IPS-NIHi7 (cell line): ENCODE measurements around the gene SRPRA.
"Not testable (repeated sequence)": the region's sequence is repeated elsewhere in the genome, so short reads cannot be mapped to it uniquely, and the experiment has no call there.

Experiments used
- DNase-seq: peaks from one replicate; pipeline ENCODE4 v3.0.0; 2012; ENCODE audit warnings: mixed read lengths; ENCODE audit errors: extremely low spot score

SRPRA gene

DNA sequence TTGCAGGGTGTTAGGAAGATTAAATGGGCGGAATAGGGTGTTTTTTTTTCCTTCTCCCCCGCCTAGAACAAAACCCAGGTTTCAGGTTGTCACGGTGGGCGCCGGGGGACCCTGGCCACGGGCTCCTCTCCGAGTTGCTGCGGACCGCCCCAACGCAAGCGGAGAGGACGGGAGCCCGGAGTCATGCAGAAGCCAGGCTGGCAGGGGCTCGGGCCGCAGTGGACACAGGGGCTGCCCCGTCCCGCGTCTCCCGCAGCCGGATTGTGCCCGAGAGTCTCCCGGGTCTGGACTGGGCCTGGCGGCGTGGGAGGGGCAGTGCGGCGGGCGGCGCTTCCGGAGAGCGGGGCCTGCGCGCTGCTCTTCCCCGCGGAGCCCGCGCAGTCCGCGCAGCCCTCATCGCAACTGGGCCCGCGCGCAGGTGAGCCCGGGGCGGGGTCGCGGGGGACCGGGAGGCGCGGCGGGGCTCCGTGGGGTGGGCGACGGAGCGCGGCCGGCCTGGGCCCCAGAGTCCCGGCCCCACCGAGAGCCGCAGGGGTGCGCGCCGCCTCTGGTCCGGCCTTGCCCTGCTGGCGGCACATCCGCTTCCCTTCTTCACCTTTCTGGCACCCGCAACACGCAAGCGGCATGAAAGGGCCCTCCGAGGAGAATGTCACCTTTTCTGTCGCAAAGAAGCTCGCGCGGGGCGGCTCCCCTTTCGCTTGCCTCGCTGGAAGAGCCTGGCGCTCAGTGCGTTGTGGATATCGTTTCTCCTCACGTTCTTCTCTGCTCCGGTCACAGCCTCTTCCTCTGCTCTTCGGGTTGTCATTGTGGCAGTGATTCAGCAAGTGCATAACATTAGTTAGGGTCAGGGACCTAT is 14.3 kb upstream of the SRPRA start, which contains the start of gene TIRAP:
Gene TIRAP (plus strand): TSS at position 358 of the 856 bp plus-strand sequence. CDS start 7,802 bp downstream, outside the sequence.
- peak; percentile 60 for DNase-seq

DNA sequence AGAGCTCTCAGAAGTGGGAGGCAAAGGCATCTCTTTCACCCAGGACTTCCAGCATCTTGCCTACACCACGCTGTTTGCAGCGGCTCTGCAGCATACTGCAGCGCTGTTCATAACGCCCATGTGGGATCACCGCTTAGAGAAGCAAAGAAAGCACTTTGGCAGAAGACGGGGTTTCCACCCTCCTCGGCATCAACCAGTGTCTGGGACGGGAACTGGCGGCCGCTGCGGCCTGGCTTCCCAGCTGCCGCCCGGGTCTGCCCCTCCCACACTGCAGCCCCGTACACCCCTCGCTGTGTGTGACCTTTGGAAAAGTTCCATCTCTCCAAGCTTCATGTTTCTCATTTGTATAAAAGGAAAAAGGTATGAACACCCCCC is 13.7 kb upstream of the SRPRA start:
- DNase-seq = peak; percentile 71

DNA sequence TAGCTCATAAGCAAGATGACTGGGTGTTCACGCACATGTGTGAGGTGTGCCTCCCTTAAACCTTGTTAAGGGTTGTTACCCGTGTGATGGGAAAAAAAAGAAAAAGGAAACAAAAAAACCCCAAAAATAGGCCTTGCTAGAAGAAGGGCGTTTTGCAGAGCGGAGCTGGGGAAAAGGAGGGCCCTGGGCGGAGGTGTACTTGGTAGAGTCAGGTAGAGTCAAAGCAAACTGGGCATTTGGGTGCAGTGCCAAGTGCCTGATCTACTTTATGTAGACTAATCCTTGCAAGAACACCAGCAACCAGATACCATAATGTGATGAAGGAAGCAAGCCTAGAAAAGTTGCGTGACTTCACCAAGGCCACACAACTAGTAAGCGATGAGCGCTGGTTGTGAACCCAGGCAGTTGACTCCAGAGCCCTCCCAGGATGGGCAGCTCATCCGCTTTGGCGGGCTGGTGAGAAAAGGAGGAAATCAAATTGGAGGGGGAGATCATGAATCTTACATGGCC is 13.0 kb upstream of the SRPRA start:
- no peak for DNase-seq

DNA sequence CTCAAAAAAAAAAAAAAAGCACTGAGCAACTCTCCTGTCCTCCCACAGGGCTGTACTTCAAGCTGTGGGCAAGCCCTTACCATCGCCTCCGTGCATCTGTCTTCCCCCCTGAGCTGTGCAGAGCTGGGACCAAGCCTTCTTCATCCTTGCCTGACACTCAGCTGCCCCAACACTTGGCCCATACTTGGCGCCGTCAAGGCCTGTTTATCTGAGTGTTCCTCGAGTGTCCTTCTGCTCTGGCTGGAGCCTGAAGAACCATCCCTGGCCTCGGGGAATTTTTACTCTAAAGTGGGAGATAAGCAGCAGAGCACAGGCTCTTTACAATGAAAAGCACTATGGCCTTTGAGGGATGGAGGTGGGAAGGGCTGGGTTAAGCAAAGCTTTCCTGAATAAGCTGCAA is 12.6 kb upstream of the SRPRA start:
- no peak for DNase-seq

DNA sequence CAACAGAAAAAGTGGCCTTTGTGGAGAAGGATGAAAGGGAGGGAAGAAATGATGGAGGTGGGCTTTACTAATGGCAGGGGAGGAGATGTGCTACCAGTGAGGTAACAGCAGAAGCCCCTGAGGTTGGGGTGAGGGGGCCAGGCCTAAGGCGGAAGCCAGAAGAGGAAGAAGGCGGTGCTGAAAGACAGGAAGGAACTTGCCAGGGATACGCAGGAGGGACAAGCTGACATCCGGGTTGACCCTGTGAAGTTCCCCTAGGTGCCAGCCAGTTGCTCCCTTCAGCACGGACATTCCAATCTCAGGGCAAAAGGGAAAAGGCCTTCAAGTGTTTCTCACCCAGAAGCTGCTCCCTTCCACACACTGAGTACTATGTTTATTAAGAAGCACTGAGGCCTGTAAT is 11.9 kb upstream of the SRPRA start:
- DNase-seq = no peak

DNA sequence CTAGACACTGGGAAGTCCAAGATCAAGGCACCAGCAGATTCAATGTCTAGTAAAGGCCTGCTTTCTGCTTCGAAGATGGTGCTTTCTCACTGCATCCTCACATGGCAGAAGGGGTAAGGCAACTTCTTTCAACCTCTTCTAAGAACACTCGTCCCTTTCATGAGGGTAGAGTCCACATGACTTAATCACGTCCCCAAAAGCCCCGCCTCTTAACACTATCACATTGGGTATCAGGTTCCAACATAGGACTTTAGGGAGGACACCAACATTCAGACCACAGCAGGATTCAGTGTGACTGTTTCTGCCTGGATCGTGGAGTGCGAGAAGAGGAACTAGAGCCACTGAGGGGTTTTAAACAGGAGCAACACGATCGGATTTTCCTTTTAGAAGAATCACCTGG is 10.5 kb upstream of the SRPRA start:
- DNase-seq = no peak

DNA sequence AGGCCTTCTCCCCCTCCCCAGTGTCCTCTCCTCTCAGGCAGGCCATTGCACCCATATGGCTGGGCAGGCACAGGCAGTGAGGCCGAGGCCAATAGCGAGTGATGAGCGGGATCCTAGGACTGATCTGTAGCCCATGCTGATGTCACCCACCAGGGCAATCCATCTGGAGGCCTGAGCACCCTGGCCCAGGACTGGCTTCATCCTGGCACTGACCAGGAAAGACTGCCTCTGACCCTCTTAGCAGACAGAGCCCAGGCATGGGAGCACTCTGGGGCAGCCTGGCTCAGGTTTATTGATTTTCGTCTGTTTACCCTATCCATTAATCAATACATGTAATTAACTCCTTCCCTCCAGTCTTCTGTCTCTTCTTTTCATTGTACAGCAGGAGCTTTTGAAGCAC is 9.1 kb upstream of the SRPRA start:
- DNase-seq = no peak

DNA sequence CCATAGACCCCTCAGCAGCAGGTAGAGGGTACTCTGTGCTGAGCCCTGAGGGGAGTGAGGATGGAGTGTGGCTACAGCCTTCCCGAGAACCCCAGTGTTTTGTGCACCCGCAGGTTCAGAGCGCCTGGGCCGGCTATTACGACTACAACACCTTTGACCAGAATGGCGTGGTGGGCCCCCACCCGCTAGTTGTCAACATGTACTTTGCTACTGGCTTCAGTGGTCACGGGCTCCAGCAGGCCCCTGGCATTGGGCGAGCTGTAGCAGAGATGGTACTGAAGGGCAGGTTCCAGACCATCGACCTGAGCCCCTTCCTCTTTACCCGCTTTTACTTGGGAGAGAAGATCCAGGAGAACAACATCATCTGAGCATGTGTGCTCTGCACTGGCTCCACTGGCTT is 8.6 kb upstream of the SRPRA start:
- DNase-seq = no peak

DNA sequence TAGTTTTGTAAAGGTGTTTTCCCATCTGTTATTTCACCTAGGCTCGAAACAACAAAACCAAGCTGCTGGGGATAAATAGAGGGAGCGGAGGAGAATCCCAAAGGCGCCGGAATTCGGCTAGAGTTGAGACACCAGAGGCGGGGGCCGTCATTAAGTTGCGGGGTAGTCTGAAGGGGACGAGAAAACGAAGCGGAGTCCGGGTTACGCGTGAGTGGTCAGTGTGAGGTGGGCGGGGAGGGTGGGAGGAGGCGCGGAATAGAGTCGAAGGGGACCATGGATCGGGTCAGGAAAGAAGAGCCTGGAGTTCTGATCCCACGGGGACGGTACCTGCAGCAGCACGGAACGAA is 361 bp downstream of the SRPRA start:
- DNase-seq = peak; percentile 72

DNA sequence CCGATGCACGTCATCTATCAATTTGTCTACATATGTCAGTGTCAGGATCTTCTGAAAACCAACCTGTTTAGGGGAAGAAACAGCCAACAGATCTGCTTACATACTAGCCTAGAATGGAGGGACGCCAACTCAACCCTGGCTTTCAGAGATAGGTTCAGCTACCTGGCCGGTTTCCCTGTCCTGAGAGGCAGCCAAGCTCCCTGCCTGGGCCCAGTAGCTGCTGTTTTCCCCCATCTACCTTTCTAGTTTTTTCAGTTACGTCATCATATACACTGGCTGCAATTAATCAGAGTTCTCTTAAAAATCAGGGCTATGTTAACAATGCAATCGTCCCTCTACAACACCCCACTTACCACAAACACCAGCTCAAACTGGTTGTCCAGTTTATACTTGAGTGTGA is 1.0 kb downstream of the SRPRA start:
- DNase-seq = no peak

DNA sequence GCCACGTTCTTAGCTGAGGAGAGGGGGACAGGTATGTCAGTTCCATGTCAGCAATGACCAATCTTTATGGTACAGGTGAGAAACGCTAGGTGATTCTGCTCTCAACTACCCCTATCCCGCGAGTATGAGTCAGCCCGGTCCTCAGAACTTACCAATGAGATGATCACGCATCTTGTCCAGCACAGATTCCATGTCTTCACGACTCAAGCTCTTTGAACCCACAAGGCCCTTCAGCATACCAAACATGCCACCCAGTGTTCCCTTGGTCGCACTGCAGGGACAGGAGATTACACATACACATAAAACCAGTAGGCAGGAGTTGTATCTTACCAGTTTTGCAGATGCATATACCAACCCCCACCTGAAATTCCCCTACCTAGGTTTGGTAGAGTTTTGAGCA is 2.9 kb downstream of the SRPRA start:
- no peak for DNase-seq

DNA sequence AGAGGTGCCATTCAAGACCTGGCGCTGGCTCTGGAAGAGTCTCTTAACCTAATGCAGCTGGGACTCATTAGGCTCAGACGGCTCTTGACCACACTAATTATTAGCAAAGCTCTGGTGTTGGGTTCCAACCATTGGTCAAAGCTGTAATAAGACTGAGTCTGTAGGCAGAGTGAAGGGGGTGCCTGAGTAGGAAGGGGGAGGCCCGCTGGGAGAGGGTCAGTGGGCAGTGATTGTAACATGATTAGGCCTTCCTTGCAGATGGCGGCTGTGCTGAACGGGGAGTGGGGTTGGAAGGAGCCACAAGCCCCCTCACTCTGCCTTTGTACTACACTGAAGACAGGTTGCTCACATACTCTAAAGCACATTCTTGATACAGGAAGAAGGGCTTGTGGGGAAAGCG is 5.2 kb downstream of the SRPRA start:
- no peak for DNase-seq

DNA sequence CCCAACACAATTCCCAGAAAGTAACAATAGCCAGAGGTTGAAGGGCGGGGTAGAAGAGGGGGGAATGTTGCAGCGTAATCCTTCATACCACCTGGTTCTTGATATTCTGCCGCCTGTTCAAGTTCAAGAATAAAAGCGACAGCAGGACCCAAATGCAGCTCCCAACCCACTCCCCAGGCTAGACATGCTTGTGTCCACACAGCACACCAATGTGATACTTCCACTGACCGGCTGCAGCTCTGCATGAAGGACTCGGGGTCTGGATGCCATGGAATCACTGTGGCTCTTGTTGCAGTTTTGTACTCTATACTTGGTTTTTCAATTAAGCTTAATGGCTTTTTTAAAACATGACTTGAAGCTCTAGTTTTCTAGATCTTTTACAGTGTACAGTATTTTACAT is 6.5 kb downstream of the SRPRA start:
- no peak for DNase-seq

DNA sequence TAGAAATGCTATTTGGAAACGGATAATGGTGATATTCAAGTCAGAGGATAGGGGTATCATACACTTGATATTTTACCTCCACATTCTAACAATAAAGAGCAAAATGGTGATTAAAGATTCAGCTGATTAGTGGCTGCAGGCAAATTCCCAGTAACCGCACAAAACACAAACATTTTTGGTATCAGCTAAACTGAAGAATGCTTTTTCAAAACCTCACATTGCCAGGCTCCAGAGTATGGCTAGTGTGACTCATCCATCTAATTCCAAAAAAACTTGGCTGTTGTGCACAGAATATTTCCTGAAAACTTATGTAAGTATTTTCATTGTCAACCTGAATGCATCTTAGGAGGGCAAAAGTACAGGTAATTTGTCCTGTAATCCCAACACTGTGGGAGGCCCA is 10.9 kb downstream of the SRPRA start:
- no peak for DNase-seq

DNA sequence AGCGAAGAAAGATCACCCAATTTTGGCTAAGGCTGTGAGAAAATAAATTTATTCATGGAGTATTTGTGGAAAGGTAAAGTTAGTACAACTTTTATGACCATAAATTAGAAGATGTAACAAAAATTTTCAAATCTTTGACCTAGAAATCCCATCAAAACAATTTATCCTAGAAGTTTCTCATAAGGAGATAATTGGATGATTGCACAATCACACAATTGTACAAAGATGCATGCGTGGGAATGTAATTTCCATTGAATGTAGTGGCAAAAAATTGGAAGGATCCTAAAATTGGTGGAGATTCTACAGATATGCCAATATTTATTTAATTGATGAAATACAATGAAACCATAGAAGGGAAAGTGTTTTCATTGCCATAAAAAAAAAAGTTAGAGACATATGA is 11.6 kb downstream of the SRPRA start:
- no peak for DNase-seq

DNA sequence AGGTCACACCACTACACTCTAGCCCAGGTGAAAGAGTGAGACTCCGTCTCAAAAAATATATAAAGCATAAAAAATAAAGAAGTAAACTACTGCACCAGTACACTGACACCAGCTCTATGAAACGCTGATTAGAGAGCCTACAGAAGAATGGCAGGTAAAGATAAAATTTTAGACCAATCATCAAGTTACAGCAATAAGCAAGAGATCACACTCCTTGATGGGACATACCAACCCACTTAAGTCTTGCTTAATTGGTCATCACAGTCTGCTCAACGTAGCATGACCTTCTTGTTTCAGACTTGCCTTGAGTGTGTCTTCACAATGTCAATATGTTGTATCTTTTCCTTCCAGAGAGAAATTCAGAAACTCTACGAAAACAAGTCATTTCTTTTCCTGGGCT is 12.5 kb downstream of the SRPRA start:
- DNase-seq = no peak

DNA sequence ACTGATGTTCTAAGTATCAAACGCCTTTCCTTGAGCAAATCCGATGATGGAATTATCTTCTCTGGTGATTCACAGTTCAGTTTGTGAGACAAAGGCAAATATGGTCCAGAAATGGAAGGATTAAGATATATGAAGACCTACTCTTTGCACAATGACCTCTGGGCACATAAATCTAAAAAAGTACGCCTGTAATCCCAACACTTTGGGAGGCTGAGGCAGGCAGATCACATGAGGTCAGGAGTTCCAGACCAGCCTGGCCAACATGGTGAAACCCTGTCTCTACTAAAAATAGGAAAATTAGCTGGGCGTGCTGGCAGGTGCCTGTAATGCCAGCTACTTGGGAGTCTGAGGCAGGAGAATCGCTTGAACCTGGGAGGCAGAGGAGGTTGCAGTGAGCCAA is 13.2 kb downstream of the SRPRA start:
- not testable (repeated sequence) for DNase-seq

DNA sequence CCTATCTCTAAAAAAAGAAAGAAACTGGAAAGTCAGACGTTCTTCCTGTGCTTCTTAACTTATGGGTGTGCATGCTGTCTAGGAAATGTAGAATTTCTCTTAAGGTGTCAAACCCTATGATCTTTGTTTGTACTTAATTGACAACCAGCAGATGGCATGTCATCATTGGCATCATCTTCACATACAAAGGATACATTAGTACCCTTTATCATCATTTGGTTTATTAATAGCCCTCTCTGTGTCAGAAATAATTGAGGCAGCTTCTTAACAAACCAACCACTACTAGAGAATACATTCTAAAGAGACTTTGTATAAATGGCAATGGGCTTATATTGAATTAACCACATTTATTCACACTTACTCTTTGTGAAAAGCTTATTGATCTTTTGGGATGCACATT is 13.9 kb downstream of the SRPRA start:
- no peak for DNase-seq

DNA sequence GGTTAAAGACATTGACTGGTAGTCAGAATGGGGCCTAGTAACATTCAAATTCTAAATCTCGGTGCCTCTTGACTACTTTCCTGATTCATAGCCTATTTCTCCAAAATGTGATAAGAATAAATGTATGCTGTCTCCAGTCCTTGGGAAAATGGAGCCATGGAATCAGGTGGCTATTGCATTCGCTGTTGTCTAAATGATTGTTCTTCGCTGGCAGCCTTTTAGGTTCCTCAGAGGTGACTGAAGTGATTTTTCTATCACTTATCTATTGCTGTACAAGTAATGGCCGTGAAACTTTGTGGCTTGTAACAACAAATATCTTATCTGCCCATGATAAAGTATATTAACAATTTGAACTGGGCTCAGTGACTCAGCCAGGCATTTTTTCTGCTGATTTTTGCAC is 15.4 kb downstream of the SRPRA start:
- no peak for DNase-seq

DNA sequence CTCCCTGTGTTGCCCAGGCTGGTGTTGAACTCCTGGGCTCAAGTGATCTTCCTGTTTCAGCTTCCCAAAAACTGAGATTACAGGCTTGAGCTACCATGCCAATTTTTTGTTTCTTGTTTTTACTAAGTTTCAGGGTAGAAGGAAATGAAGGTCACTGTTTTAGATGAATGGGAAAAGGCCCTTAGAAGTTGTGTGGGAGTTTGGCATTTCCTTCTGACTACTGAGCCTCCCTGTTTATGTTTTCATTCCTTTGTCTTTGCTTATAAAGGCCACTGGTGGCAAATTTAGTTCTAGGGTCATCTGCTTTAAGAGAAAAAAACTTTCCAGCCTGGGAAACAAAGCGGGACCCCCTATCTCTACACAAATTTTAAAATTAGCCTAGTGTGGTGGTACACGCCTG is 22.1 kb downstream of the SRPRA start:
- no peak for DNase-seq

DNA sequence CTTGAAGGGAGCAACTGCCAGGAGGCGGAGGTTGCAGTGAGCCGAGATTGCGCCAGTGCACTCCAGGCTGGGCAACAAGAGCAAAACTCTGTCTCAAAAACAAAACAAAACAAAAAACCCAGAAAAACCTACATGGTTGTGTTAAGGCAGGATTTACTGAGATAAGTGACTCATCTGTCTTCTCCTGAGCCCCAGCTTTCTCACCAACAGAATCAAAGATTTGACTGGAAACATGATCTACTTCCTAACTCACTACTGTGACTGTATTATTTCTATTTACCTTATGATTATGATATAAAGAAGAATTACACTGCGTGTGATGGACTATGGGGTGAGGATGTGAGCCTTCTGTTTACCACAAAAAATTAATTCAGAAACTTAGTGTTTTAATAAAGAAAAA is 35.3 kb downstream of the SRPRA start:
- no peak for DNase-seq

DNA sequence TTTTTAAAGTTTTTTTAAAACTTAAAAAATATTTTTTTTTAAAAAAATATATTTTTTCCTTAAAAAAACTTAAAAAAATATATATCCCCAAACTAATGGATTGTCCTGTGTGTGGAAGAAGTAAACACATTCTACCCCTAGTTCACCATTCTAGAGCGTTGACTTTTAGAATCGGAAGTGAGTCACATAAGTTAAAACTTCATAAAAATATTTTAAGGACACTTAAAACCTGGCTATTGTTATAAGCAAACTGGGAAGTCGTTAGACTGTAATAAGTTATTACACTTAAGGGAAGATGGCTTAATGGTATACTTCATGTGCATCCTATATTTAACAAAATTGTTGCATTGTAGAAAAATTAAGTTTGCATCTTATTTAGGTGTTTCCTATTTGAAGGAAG is 36.0 kb downstream of the SRPRA start:
- DNase-seq = no peak

DNA sequence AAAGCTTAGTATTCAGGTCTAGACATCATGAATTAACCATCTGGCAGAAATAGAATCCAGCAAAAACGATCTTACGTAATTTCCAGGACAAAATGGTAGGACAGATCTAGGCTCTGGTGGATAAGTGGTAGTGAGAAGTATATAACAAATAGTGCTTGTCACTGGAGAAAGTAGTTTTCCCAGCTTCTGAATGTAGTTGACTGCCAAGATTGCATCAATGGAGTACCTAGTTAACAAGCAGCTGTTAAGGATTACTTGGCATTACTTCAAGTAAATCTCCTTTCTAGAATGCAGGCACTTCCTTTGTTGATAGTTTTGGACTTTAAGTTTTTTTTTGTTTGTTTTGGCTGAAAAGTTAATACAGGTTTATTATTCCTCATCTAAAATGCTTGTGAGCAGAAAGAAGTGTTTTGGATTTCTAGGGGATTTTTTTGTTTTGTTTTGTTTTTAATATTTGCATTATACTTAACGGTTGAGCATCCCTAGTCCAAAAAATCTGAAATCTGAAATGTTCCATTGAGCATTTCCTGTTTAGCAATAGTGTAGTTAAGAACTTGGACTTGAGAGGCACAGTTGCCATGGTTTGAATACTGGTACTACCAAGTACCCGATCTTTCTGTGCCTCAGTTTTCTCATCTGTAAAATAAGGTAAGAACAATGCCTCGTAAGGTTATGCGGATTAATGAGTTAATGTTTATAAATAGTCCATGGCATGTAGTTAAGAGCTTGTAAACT is 36.8 kb downstream of the SRPRA start:
- DNase-seq = no peak
